ENCODE results near the gene ACOT13.

DNA sequence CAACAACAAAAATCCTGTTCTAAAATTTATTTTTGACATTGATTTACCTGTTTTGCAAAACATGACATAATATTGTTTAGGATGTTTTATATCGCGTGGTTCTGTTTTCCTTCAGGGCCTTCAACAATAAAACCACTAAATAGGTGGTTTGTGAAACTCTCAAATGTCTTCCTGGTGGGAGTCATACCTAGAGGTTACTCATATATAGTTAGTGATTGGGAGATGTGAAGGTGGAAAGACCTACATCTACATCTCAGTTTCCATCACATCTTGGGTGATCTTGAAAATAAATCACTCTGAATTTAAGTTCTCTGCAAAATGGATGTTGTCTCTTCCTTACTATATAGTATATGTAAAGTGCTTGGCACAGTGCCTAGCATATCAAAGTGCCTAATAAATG lies 29.2 kb downstream of the ACOT13 start:
- TF ChIP-seq REST (IDR thresholded peaks at IDR 0.05; ENCODE audit: insufficient read depth in 1 of 2, low read depth in 2 of 2, low read length in 2 of 2) (no peak), FOXP2 (optimal IDR thresholded peaks at IDR 0.05; ENCODE audit: borderline replicate concordance, extremely low read depth, extremely low read length, insufficient read depth) (no peak), POLR2AphosphoS5 (IDR thresholded peaks at IDR 0.05; ENCODE audit: low read depth, low read length) (no peak), TAF1 (IDR thresholded peaks at IDR 0.05; ENCODE audit: borderline replicate concordance, insufficient read depth, low read length) (no peak), SIN3A (IDR thresholded peaks at IDR 0.05; ENCODE audit: borderline replicate concordance, insufficient read depth, low read length) (no peak)
